DOHH2 (cell line): ENCODE results near the gene CEBPG.

Experiments used
- H3F3A ChIP-seq: fragments of 200-600 bp; sonication (generic), shearing (Covaris generic); 2 replicates; pipeline ENCODE4 v1.6.0; 2016; ENCODE audit warnings: antibody characterized with exemption, mild to moderate bottlenecking; ENCODE audit not compliant: control insufficient read depth, insufficient read depth
- H3K27ac ChIP-seq: fragments of 200-600 bp; sonication (generic); 2 replicates; pipeline ENCODE4 v1.5.1; 2014; ENCODE audit warnings: low read depth, mild to moderate bottlenecking, low read length, moderate library complexity
- H3K27me3 ChIP-seq: fragments of 200-600 bp; sonication (generic); 2 replicates; pipeline ENCODE4 v1.6.1; 2014; ENCODE audit warnings: mild to moderate bottlenecking, low read length, mixed read lengths; ENCODE audit not compliant: control insufficient read depth
- H3K36me3 ChIP-seq: fragments of 200-600 bp; sonication (generic); 2 replicates; pipeline ENCODE4 v1.6.1; 2014; ENCODE audit warnings: mild to moderate bottlenecking, low read length, moderate library complexity, mixed read lengths; ENCODE audit not compliant: control insufficient read depth
- H3K4me1 ChIP-seq: fragments of 200-600 bp; sonication (generic); 2 replicates; pipeline ENCODE4 v1.6.1; 2014; ENCODE audit warnings: mild to moderate bottlenecking, low read length, mixed read lengths; ENCODE audit not compliant: control insufficient read depth
- H3K4me2 ChIP-seq: fragments of 200-600 bp; sonication (generic); 2 replicates; pipeline ENCODE4 v1.6.0; 2014; ENCODE audit warnings: mild to moderate bottlenecking, low read length, moderate library complexity
- H3K4me3 ChIP-seq: fragments of 200-600 bp; sonication (generic); 2 replicates; pipeline ENCODE4 v1.5.1; 2014; ENCODE audit warnings: mild to moderate bottlenecking, low read length, mixed read lengths
- H3K79me2 ChIP-seq: fragments of 200-600 bp; sonication (generic); 2 replicates; pipeline ENCODE4 v1.6.1; 2014; ENCODE audit warnings: mild to moderate bottlenecking, low read length, mixed read lengths; ENCODE audit not compliant: control insufficient read depth
- H3K9me2 ChIP-seq: fragments of 200-600 bp; sonication (generic); replicated peaks from 2 replicates; pipeline ENCODE4 v1.6.1; 2014; ENCODE audit warnings: mild to moderate bottlenecking, low read length, mixed read lengths; ENCODE audit not compliant: control insufficient read depth
- H3K9me3 ChIP-seq: fragments of 200-600 bp; sonication (generic); 2 replicates; pipeline ENCODE4 v1.6.1; 2014; ENCODE audit warnings: antibody characterized with exemption, low read length, mixed read lengths; ENCODE audit not compliant: control insufficient read depth, insufficient read depth
- H4K20me1 ChIP-seq: fragments of 200-600 bp; sonication (generic); 2 replicates; pipeline ENCODE4 v1.6.0; 2014; ENCODE audit warnings: low read depth, mild to moderate bottlenecking, antibody characterized with exemption, low read length, moderate library complexity; ENCODE audit not compliant: control insufficient read depth, insufficient read depth
- EZH2phosphoT487 ChIP-seq: fragments of 200-600 bp; sonication (generic); IDR thresholded peaks from 2 replicates; pipeline ENCODE4 v1.6.1; 2017; ENCODE audit warnings: borderline replicate concordance, mild to moderate bottlenecking, antibody characterized with exemption, low read length, moderate library complexity, mixed read lengths
- TF ChIP-seq, protein P1 (sequence below): fragments of 200-600 bp; sonication (generic); IDR thresholded peaks from one replicate; pipeline ENCODE4 v1.5.1; 2014; ENCODE audit warnings: antibody characterized with exemption, mild to moderate bottlenecking, low read depth, low read length; ENCODE audit not compliant: poor library complexity, severe bottlenecking

Gene CEBPG

DNA sequence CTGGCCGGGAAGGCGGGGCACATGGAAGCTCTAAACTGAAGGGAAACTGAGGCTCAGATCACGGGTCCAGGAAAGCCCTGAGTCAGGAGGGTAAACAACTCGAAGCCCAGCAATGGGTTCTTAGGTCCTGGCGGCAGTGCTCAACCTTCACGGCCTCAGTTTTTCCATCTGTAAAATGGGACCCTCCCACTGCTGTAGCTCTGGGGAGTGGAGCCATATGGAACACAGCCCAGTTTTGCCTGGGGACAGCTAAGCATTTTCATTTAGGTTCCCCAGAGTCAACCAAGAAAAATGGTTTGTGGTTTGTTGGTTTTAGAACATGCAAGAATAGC lies 30.4 kb downstream of the CEBPG start:
- Histone ChIP-seq H4K20me1 (no peaks in the 10 kb centered on the region), H3K79me2 (no peaks in the 10 kb centered on the region), H3K36me3 (no peaks in the 10 kb centered on the region), H3K9me2 (no peaks in the 10 kb centered on the region), H3K9me3 (no peaks in the 10 kb centered on the region), H3K4me3 (no peak overlapping the region), H3K27me3 (no peaks in the 10 kb centered on the region), H3K27ac (no peak overlapping the region), H3K4me1 (no peaks in the 10 kb centered on the region), H3K4me2 (no peak overlapping the region), H3F3A (no peaks in the 10 kb centered on the region)
- no peak for TF ChIP-seq EZH2phosphoT487
- TF ChIP-seq, protein P1, sequence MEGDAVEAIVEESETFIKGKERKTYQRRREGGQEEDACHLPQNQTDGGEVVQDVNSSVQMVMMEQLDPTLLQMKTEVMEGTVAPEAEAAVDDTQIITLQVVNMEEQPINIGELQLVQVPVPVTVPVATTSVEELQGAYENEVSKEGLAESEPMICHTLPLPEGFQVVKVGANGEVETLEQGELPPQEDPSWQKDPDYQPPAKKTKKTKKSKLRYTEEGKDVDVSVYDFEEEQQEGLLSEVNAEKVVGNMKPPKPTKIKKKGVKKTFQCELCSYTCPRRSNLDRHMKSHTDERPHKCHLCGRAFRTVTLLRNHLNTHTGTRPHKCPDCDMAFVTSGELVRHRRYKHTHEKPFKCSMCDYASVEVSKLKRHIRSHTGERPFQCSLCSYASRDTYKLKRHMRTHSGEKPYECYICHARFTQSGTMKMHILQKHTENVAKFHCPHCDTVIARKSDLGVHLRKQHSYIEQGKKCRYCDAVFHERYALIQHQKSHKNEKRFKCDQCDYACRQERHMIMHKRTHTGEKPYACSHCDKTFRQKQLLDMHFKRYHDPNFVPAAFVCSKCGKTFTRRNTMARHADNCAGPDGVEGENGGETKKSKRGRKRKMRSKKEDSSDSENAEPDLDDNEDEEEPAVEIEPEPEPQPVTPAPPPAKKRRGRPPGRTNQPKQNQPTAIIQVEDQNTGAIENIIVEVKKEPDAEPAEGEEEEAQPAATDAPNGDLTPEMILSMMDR: no peak

DNA sequence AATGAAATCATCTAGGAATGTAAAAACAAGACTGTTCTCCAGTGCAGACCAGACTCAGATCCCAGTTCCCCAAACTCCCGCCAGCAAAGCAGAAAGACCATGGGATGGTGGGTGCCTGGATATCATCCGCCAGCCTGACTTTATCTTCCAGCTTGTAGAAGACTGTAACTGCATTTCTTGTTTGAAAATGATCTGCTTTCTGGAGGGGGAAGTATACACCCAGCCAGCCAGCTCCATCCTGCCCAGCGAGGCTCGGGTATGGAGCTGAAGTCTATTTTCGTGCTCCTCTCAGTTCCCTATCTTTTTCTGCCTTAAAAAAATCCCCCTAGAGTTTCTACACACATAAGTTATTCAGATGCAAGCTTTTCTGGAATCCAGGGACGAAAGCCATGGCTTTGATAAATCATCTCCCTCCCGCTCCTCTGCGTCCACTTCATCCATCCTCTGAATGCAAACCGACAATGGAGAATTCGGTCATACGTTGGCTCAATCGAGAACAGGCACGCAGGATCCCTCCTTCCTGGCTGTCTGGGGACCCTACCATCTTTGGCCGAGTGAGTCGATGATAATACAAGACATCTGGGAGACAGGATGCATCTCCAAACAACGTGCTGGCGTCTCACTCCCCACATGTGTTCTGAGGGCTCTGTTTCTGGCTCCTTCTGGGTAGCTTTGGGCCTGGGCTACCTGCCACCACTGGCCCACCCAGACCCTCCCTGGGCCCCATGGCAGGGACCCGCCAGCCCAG lies 31.2 kb downstream of the CEBPG start:
- no peaks in the 10 kb centered on the region for H3K9me2 ChIP-seq
- H3K4me3 ChIP-seq: no peak overlapping the region
- no peaks in the 10 kb centered on the region for H4K20me1 ChIP-seq
- H3K27ac ChIP-seq: no peak overlapping the region
- H3K4me2 ChIP-seq: no peak overlapping the region
- no peaks in the 10 kb centered on the region for H3K27me3 ChIP-seq
- no peaks in the 10 kb centered on the region for H3F3A ChIP-seq
- no peaks in the 10 kb centered on the region for H3K4me1 ChIP-seq
- H3K36me3 ChIP-seq: no peaks in the 10 kb centered on the region
- TF ChIP-seq, protein P1: no peak
- TF ChIP-seq EZH2phosphoT487: no peak
- H3K79me2 ChIP-seq: no peaks in the 10 kb centered on the region
- H3K9me3 ChIP-seq: no peaks in the 10 kb centered on the region

DNA sequence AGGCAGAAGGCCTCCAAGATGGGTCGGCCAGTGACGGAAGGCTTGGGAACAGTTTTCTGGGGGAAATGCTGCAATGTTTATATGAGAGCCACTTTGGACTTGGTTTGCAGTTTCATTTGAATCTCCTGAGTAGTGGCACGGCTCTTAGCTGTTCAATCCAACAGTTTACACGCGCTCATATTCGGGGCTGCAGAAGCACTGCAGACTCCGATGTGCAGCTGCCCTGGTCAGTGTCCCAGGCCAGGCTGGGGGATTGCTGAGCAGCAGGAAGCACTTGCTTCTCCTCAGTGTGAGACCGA lies 31.7 kb downstream of the CEBPG start:
- Histone ChIP-seq H3K79me2 (no peaks in the 10 kb centered on the region), H4K20me1 (no peaks in the 10 kb centered on the region), H3F3A (no peaks in the 10 kb centered on the region), H3K36me3 (no peaks in the 10 kb centered on the region), H3K4me3 (no peak overlapping the region), H3K27me3 (no peaks in the 10 kb centered on the region), H3K27ac (no peak overlapping the region), H3K4me1 (no peaks in the 10 kb centered on the region), H3K4me2 (no peak overlapping the region), H3K9me3 (no peaks in the 10 kb centered on the region), H3K9me2 (no peaks in the 10 kb centered on the region)
- TF ChIP-seq, protein P1: no peak
- TF ChIP-seq EZH2phosphoT487: no peak
